Activated T-cell treated with anti-CD3 and anti-CD28 coated beads for 48 hours (primary cell): Measurements from ENCODE around the gene KCNQ2.

Experiments
- DNase-seq: peaks from one replicate; pipeline ENCODE4 v3.0.0-alpha.2; 2020; ENCODE audit warnings: low read depth

KCNQ2 gene

DNA sequence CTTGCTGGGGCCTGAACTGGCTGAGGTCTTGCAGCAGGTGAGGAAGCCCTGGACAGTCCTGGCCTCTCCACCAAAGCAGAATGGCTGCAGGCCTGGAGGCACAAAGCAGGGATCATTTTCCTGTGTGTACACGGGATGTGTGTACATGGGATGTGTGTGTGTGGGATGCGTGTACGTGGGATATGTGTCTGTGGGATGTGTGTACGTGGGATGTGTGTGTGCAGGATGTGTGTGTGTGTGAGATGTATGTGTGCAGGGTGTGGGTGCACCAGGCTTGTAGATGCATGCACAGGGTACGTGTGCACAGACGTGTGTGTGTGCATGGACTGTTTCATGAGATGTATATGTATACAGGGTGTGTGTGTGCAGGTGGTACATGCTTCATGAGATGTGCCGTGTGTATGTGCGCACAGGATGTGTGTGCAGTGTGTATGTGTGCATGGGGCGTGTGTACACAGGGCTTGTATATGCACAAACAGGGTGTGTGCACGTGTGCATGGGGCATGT is 103.4 kb downstream of the KCNQ2 start:
- no peak for DNase-seq

DNA sequence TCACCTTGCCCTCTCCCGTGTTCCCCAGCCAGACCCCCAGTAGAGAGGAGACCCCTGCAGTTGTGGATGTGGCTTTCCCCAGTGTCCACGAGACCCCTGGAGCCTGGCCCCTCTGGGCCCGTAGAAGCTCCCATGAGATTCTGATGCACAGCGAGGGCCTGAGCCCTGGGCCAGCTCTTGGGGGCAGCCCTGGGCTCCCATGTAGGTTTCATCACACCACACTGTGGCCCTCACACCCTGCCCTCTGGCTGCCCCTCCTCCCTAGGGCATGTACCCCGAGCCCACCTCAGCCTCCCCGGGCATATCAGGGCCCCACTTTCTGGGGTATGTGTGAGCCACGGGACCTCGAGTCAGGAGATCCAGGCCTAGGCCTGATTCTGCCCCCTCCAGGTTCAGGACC is 104.3 kb downstream of the KCNQ2 start:
- DNase-seq = no peak

GRCh38 chr20:63367446-63368055 is 104.9 kb downstream of the KCNQ2 start:
- DNase-seq = no peak

GRCh38 chr20:63366390-63367365 is 105.8 kb downstream of the KCNQ2 start:
- DNase-seq = no peak

- DNase-seq = no peak
Measured at GRCh38 chr20:63365601-63366389, 106.7 kb downstream of the KCNQ2 start.

DNA sequence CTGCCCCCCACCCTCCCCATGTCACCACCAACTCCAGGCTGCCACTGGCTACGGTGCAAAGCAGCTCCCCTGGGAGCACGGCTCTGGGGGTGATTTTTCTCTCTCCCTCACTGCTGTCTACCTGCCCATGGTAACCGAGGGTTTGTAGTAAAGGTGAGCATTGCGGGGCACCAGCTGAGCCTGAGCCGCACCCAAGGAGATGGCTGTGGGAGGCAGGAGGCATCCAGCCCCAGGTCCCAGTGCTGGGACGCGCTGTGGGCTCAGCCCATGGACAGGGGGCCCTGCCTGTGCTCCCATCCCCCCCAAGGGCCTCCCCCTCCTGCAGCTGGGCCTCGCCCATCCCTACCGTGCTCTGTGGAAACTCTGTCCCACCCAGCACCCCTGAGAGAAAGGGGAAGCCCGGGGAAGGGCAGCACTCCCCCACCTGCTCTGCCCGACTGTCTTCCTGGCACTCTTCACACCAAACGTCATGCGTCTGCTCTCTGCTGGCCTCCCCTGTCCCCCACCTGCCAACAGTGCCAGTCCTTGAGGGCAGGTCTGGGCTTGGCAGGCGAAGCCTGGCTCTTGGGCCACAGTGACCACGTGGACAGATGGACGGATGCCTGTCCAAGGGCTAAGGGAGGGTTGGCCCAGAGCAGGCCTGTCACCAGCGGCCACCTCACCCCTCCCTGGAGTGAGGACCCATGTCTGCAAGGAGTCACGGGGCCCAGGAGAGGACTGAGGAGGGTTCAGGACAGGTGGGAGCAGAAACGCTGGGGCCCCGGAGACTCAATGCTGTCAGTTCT is 107.5 kb downstream of the KCNQ2 start:
- no peak for DNase-seq

- no peak for DNase-seq
Measured at GRCh38 chr20:63363981-63364561, 108.4 kb downstream of the KCNQ2 start.

GRCh38 chr20:63363013-63363957 is 109.2 kb downstream of the KCNQ2 start:
- no peak for DNase-seq

GRCh38 chr20:63362436-63363009 is 109.9 kb downstream of the KCNQ2 start:
- no peak for DNase-seq

DNA sequence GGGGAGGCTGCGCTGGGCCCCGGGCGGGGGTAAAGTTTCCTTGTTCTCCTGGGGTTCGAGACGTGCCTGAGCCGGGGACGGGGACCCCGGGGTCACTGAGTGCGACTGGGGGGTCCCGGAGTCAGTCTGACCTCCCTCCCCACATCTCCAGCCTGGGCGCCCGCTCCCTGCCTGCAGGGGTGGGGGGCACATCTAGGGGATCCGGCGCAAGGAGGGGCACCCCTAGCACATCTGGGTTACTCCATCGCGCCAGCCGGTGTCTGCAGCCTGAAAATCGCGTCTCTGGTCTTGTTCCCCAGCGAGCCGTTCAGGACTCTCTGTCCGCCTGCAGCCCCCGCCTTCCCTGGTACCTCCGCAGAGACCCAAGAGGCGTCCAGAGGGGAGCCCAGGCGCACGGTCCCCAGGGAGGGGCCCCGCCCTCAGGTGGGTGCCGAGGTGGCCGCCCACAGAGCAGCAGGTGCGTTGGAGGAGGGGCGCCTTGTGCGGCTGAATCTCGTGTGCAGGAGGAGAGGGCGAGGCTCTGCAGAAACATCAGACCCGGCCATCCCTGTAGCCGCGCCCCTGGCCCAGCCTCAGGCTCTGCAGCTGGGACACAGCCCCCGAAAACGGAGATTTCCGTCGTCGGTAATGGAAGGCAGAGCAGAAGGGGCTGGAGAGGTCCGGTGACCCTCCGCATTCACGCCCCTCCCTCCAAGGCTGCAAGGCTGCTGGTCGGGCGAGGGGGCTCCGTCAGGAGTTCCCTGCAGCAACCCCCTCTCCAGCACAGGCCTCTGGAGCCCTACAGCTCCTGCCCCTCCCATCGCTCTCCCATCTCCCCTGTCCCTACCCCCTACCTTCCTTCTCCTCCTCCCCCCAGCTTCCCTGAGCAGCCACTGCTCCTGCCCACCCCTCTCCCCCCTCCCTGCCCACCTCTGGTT is 110.7 kb downstream of the KCNQ2 start:
- no peak for DNase-seq

GRCh38 chr20:63360850-63361518 is 111.5 kb downstream of the KCNQ2 start, which contains the start of gene CHRNA4:
Gene CHRNA4, minus strand, starts transcription at chr20:63361349. Its CDS starts 184 bp downstream, at chr20:63361165.
- no peak for DNase-seq

DNA sequence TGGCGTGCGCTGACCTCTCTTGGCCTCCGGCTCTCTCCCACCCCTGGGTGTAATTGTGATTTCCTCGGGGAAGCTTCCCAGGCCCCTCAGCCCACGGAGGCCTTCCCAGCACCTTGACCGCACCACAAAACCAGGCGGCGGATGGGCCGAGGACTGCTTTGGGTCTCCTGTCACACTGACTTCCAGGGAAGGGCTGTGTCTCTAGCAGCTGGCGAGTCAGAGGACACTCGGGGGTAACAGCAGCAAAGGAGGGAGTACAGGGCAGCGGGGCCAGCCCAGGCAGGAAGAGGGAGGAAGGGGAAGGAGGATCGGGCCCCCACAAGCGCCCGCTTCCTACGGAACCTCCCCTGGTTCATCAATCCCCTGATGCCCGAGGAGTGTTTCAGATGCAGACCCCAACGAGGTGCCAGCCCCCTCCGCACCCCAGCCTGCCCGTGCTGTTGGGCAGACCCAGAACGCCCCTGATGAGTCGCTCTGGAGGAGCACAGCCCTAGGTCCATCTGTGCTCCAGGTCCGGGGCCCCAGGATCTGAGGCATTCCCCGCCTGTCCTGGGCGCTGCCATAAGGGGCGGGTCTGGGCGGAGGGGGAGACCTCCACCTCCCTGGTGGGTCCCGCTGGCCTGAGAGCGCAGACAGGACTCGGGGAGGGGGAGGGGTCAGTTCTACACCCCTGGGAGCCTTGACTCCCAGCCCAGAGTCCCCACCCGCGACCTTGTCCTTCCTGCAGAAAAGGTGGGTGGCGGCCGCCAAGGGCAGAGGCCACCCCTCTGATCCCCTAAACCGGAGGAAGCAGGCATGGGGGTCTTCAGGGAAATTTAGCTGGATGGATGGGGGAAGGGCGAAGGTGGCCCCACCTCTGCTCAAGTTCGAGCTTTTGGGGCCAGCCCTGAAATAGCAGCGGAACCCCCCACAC is 112.3 kb downstream of the KCNQ2 start:
- no peak for DNase-seq

- no peak for DNase-seq
Measured at GRCh38 chr20:63359164-63359934, 113.1 kb downstream of the KCNQ2 start.

DNA sequence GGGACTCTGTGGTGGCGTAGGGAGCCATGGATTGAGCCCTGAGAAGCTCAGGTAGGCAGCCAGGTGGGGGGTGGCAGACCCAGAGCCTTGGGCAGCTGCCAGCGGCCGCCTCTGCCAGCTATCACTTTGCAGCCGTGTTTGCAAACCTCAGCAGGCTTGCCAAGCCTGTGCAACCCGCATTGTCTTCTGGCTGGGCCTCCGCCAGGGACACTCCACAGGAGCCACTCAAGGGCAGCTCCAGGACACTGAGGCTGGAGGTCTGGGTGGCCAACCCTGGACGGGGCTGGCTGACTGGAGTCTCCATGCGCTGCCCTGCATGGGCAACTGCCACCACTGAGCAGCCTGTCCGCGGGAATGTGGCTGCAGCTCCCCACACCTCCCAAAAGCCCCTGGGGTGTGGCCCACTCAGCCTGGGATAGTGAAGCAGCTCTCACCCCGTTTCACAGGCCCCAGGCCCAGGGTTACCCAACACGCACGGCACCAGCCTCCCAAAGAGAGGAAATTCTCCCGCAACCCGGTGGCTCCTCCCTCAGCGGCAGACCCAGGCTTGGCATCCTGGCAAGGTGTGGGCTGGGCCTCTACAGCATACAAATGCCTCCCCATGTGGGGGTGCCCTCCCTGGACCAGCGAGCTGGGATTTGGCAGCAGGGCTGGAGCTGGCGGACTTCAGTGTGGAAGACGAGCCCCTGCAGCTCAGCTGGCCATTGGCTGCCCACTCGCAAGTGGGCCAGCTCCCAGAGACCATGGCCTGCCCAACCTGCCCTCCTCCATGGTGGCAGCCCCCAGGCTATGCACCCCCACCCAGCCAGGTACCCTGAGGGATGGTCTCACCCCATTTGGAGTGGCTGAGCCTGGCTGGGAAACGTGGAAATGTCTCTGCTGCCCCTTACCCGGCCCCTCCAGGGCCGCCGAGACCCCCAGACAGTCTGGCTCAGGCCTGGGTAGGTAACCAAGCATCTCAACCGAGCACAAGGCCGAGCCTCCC is 114.2 kb downstream of the KCNQ2 start:
- DNase-seq = no peak
